WI38 (cell line): Measurements from ENCODE around the gene MIAT.

Experiments
- H3K4me3 ChIP-seq: 2 replicates; pipeline ENCODE4 v1.5.1; 2011; ENCODE audit warnings: low read depth, mild to moderate bottlenecking, control low read depth, low read length
- TF ChIP-seq, protein P1 (sequence below): IDR thresholded peaks from 2 replicates; pipeline ENCODE4 v1.5.1; 2012; ENCODE audit warnings: low read depth, mild to moderate bottlenecking, control low read depth, low read length

MIAT gene

DNA sequence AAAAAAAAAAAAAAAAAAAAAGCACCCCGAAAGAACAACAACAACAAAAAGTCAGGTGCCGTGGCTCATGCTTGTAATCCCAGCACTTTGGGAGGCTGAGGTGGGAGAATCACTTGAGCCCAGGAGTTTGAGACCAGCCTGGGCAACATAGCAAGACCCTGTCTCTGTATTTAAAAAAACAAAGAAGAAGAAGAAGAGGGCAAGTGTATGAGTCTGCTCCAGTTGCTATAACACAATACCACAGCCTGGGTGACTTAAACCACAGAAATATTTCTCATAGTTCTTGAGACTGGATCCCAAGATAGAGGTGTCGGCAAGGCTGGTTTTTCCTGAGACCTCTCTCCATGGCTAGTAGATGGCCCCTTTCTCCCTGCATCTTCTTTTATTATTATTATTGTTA lies 23.2 kb upstream of the MIAT start:
- no peak overlapping the region for H3K4me3 ChIP-seq
- TF ChIP-seq, protein P1, sequence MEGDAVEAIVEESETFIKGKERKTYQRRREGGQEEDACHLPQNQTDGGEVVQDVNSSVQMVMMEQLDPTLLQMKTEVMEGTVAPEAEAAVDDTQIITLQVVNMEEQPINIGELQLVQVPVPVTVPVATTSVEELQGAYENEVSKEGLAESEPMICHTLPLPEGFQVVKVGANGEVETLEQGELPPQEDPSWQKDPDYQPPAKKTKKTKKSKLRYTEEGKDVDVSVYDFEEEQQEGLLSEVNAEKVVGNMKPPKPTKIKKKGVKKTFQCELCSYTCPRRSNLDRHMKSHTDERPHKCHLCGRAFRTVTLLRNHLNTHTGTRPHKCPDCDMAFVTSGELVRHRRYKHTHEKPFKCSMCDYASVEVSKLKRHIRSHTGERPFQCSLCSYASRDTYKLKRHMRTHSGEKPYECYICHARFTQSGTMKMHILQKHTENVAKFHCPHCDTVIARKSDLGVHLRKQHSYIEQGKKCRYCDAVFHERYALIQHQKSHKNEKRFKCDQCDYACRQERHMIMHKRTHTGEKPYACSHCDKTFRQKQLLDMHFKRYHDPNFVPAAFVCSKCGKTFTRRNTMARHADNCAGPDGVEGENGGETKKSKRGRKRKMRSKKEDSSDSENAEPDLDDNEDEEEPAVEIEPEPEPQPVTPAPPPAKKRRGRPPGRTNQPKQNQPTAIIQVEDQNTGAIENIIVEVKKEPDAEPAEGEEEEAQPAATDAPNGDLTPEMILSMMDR = no peak

DNA sequence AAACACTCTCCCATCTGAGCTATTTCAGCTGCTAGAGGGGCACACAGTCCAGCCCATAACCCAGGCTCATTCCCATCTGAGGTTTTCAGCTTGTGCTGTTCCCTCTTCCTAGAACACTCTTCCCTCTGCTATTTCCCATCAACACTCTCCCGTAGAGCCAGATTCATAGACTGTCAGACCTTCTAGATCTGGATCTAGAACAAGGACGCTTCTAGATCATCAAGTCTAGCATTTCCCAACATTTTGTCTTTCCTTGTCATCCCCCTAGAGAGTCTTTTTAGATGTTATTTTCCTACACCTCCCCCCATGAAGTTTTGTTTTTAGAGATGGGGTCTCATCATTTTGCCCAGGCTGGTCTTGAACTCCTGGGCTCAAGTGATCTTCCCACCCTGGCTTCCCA lies 22.3 kb upstream of the MIAT start:
- H3K4me3 ChIP-seq = no peak overlapping the region
- TF ChIP-seq, protein P1 = no peak

DNA sequence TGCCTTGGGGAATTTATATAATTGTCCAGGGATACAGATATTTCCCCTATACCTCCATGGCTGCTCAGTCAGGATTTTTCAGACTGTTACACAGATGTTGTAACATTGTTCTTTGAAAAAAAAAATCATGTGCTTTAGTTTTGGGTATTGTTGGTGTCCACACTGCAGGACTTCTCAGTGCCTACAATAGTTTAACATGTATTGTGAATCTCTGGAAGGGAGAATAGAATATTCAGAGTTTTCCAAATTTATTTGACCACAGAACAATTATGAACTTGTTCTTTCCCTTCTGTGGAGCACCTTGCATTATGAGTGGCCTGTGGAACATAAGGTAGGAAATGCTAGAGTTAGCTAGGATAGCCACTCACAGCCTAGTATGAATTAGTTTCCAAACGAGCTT lies 21.1 kb upstream of the MIAT start:
- TF ChIP-seq, protein P1 = no peak
- H3K4me3 ChIP-seq = no peak overlapping the region

DNA sequence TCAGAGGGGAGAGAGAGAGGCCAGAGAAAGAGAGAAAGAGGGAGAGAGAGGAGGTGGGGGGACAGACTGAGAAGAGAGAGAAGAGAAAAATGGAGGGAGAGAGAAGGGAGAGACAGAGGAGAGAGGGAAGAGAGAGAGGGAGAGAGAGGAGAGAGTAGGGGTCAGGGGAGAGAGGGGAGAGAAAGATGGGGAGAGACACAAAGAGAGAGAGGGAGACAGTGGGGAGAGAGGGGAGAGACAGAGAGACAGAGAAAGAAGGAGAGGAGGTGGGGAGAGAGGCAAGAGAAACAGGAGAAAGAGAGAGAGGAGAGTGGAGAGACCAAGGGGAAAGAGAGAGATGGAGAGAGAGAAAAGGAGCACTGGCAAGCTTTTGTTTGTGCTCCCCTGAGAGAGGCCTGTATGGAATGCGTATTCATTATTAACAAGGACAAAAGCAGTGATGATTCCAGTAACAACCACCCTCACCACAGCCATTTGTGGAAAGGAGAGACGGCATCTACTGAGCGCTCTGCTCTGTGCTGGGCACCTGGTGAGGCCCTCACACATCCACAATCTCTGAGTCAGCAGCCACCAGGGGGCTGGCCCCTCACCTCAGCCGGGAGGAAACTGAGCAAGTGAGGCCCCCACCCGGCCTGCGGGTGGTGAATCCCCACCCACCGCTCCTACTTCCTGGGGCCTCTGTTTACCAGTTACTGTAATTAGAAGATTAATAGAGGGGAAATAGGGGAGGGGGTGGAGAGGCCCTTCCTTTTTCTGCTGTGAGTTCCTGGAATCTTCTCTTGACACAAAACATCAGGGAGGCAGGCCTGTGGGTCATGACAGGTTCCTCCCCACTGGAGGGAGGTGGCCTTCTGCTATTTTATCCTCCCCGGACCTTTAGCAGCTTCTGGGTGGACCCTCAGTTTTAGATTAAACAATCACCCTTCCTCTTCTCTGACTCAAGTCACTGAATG lies 14.6 kb upstream of the MIAT start:
- H3K4me3 ChIP-seq = no peak overlapping the region
- TF ChIP-seq, protein P1 = no peak

DNA sequence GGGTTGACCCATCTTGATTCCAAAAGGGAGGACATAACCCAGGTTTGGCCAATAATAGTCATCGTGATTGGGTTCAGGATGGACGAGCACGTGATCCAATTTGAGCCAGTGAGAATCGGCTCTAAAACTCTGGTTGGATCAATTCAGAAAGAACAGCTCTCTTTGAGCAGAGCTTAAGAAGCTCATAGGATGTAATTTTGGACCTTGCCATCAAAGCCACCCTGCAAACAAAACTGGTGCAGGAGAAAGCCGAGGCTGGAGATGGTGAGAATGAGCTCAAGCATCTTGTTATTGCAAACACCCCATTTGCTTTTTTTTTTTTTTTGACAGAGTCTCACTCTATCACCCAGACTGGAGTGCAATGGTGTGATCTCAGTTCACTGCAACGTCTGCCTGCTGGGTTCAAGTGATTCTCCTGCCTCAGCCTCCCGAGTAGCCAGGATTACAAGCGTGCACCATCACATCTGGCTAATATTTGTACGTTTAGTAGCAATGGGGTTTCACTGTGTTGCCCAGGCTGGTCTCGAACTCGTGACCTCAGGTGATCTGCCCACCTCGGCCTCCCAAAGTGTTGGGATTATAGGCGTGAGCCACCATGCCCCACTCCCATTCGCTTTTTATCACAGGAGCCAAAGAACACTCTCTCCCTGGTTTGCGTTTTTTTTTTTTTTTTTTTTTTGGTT lies 13.8 kb upstream of the MIAT start:
- TF ChIP-seq, protein P1 = no peak
- H3K4me3 ChIP-seq = no peak overlapping the region

DNA sequence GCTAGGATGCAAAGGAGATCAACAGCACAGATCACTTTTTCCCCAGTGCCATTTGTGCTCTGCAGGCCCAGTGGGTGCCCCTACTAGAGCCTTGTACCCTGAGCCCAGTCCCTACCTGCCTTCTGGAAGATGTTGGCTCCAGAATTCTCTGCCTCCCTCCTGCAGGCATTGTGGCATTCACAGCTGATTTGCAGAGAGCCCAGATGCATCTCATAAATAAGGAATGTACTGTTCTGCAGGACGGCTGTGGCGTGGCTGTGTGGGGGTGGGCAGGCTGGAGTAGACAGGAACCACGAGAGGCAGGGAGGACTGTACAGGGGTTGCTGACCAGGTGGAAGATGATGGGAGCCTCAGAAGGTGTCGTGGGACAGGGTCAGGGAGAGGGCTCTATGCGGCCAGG lies 11.2 kb upstream of the MIAT start:
- TF ChIP-seq, protein P1 = no peak
- no peak overlapping the region for H3K4me3 ChIP-seq

DNA sequence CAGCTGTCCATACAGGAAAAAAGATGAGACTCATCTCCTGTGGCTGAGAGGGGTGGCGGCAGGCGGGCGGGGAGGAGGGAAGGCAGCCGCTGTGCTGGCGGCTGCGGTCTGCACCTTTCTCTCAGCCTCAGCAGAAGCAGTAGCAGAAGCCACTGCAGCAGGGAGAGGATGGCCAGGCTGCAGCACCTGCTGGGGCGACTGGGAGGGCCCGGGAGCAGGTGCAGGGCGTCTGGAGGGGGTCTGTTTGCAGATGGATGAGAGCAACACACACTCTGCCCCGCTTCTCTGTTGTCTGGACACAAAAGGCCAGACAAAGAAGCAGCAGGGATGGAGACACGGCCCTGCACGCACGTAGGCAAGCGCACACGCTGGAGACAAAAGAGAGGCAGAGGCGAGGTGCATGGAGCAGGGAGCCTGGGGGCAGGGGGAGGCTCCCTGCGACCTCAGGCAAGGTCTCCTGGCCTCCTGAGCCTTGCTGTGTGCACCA lies 9.3 kb upstream of the MIAT start:
- H3K4me3 ChIP-seq = no peak overlapping the region
- TF ChIP-seq, protein P1 = no peak
